ENCODE measurements around the gene RELL2. TPM values are rescaled to one million over a fixed set of nuclear protein-coding genes. Genes with fewer than 3 reads are reported as not detected.
A peak's percentile ranks its signal among the peaks of the same experiment; 100 is the strongest.

The RELL2 gene
- total RNA-seq, 2 donors from 2014 or later, result 3.1 to 6.2 TPM

- H3K9me3 Mint-ChIP-seq, result no peaks in the 10 kb centered on the region
- Histone ChIP-seq H3K4me1 (ENCODE audit: control insufficient read depth, insufficient read depth, low read length) (no peaks in the 10 kb centered on the region), H3K36me3 (ENCODE audit: control insufficient read depth, insufficient read depth, low read length) (peaks cover 7% of the 10 kb centered on the region), H3K27ac (ENCODE audit: low read depth, low read length) (no peak overlapping the region), H3K4me3 (ENCODE audit: low read length) (no peak overlapping the region), H3K27me3 (ENCODE audit: control insufficient read depth, insufficient read depth, low read length, poor library complexity, severe bottlenecking) (peaks cover 12% of the 10 kb centered on the region), H3K9me3 (ENCODE audit: control insufficient read depth, low read length) (no peaks in the 10 kb centered on the region), H3K9ac (ENCODE audit: extremely low read depth, low read length, poor library complexity, severe bottlenecking) (no peak overlapping the region)
- H3K27ac Mint-ChIP-seq, result no peak overlapping the region
- no peak for DNase-seq
- peaks cover 10% of the 10 kb centered on the region for H3K4me1 Mint-ChIP-seq
- peaks cover 19% of the 10 kb centered on the region for H3K36me3 Mint-ChIP-seq (ENCODE audit: low read depth)
- WGBS, 2 experiments (ENCODE audit: insufficient coverage in 1 of 2, insufficient read length in 1 of 2), result 91 to 98% methylated on average over 7 to 9 of the region's 9 CpGs
- peaks cover 6% of the 10 kb centered on the region for H3K27me3 Mint-ChIP-seq (ENCODE audit: insufficient read depth)
- TF ChIP-seq CTCF (conservative IDR thresholded peaks at IDR 0.05), result no peak
- H3K4me3 Mint-ChIP-seq, result no peak overlapping the region
Measured at GRCh38 chr5:141640698-141641097, 3.9 kb downstream of the RELL2 start.

- Mint-ChIP-seq H3K4me3 (no peak overlapping the region), H3K36me3 (ENCODE audit: low read depth) (peaks cover 19% of the 10 kb centered on the region), H3K27me3 (ENCODE audit: insufficient read depth) (peaks cover 6% of the 10 kb centered on the region), H3K4me1 (peaks cover 4% of the 10 kb centered on the region), H3K27ac (no peak overlapping the region), H3K9me3 (no peaks in the 10 kb centered on the region)
- 97% methylated on average over 2 of the region's 2 CpGs; no CpG with 5 or more reads in 1 of the 2 experiments for WGBS, 2 experiments (ENCODE audit: insufficient coverage in 1 of 2, insufficient read length in 1 of 2)
- H3K4me3 ChIP-seq (ENCODE audit: low read length), result no peak overlapping the region
- H3K9ac ChIP-seq (ENCODE audit: extremely low read depth, low read length, poor library complexity, severe bottlenecking), result no peak overlapping the region
- DNase-seq, result no peak
- H3K27ac ChIP-seq (ENCODE audit: low read depth, low read length), result no peak overlapping the region
- peaks cover 7% of the 10 kb centered on the region for H3K36me3 ChIP-seq (ENCODE audit: control insufficient read depth, insufficient read depth, low read length)
- peak; percentile 55 for TF ChIP-seq CTCF (conservative IDR thresholded peaks at IDR 0.05)
- H3K4me1 ChIP-seq (ENCODE audit: control insufficient read depth, insufficient read depth, low read length), result no peaks in the 10 kb centered on the region
- peaks cover 12% of the 10 kb centered on the region for H3K27me3 ChIP-seq (ENCODE audit: control insufficient read depth, insufficient read depth, low read length, poor library complexity, severe bottlenecking)
- H3K9me3 ChIP-seq (ENCODE audit: control insufficient read depth, low read length), result no peaks in the 10 kb centered on the region
Measured at GRCh38 chr5:141641634-141642267, 5.0 kb downstream of the RELL2 start.

- 92 to 100% methylated on average over 2 to 6 of the region's 6 CpGs for WGBS, 2 experiments (ENCODE audit: insufficient coverage in 1 of 2, insufficient read length in 1 of 2)
- H3K4me1 ChIP-seq (ENCODE audit: control insufficient read depth, insufficient read depth, low read length), result no peaks in the 10 kb centered on the region
Measured at GRCh38 chr5:141646026-141646425, 9.2 kb downstream of the RELL2 start.

More at GRCh38 chr5:141646026-141646425, 9.2 kb downstream of the RELL2 start:
- no peaks in the 10 kb centered on the region for H3K9me3 Mint-ChIP-seq
- Histone ChIP-seq H3K27ac (ENCODE audit: low read depth, low read length) (no peak overlapping the region), H3K36me3 (ENCODE audit: control insufficient read depth, insufficient read depth, low read length) (peaks cover 7% of the 10 kb centered on the region), H3K4me3 (ENCODE audit: low read length) (no peak overlapping the region), H3K9me3 (ENCODE audit: control insufficient read depth, low read length) (no peaks in the 10 kb centered on the region), H3K9ac (ENCODE audit: extremely low read depth, low read length, poor library complexity, severe bottlenecking) (no peak overlapping the region), H3K27me3 (ENCODE audit: control insufficient read depth, insufficient read depth, low read length, poor library complexity, severe bottlenecking) (no peaks in the 10 kb centered on the region)
- no peak overlapping the region for H3K4me3 Mint-ChIP-seq
- no peak for DNase-seq
- TF ChIP-seq CTCF (conservative IDR thresholded peaks at IDR 0.05), result no peak
- peaks cover 4% of the 10 kb centered on the region for H3K4me1 Mint-ChIP-seq
- H3K27me3 Mint-ChIP-seq (ENCODE audit: insufficient read depth), result no peaks in the 10 kb centered on the region
- H3K27ac Mint-ChIP-seq, result no peak overlapping the region
- peaks cover 18% of the 10 kb centered on the region for H3K36me3 Mint-ChIP-seq (ENCODE audit: low read depth)

Data from endodermal cell (in vitro differentiated cells).